Measurements from ENCODE around the gene WDR54. TPM values are rescaled to one million over a fixed set of nuclear protein-coding genes. Genes with fewer than 3 reads are reported as not detected.

WDR54 gene
- total and polyA plus RNA-seq, 4 donors: 15.4 to 42.3 (median 32.0) TPM

- no peaks in the 10 kb centered on the region for H3K27me3 ChIP-seq (ENCODE audit: control insufficient read depth in 3 of 3, insufficient read depth in 3 of 3, low read length in 2 of 3)
- no peak for ATAC-seq (ENCODE audit: insufficient read depth, low FRiP score)
- H3K9me3 ChIP-seq (ENCODE audit: control insufficient read depth in 4 of 4, insufficient read depth in 3 of 4, low read length in 3 of 4): no peaks in the 10 kb centered on the region
- no peak for TF ChIP-seq CTCF (IDR thresholded peaks at IDR 0.05; ENCODE audit: control extremely low read depth, extremely low read depth)
- H3K36me3 ChIP-seq (ENCODE audit: control insufficient read depth in 4 of 4, insufficient read depth in 4 of 4, low read length in 4 of 4): peaks cover 14 to 38% (median 28%) of the 10 kb centered on the region in 4 donors
- H3K27ac ChIP-seq (ENCODE audit: low read depth in 1 of 2, low read length in 1 of 2): no peak overlapping the region
- H3K4me1 ChIP-seq (ENCODE audit: control insufficient read depth in 5 of 5, insufficient read depth in 5 of 5, low read length in 5 of 5): peaks cover 0 to 4% (median 0%) of the 10 kb centered on the region in 5 donors
- no peak overlapping the region for H3K4me3 ChIP-seq
- no peak for DNase-seq
- 85 to 88% methylated on average over 14 of the region's 14 CpGs for WGBS, 2 donors
- no peak overlapping the region for H3K9ac ChIP-seq (ENCODE audit: insufficient read depth in 1 of 2, low read length in 2 of 2)
These were observed 4.7 kb downstream of the WDR54 start for GRCh38 chr2:74426181-74426758.

DNA sequence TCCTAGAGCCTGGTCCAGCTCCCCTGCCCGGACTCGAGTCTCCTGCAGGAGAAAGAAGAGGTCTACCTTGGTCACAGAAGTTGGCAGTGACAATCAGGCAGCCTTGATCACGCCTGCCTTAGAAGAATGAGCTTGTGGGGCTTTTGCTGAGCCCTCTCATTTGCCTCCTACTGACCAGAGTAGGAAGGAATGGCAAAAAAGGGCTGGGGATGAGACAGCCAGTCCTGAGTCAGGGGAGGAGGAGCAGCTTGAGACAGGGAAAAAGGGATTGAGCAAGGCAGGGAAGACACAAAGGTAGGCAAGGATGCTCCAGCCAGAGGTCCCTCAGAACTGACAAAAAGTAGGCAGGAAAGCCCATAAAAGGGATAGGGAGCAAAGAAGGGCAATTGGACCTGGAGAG lies 6.0 kb downstream of the WDR54 start:
- Histone ChIP-seq H3K27ac (ENCODE audit: low read depth in 1 of 2, low read length in 1 of 2) (no peak overlapping the region), H3K36me3 (ENCODE audit: control insufficient read depth in 4 of 4, insufficient read depth in 4 of 4, low read length in 4 of 4) (peaks cover 20 to 44% (median 39%) of the 10 kb centered on the region in 4 donors), H3K4me1 (ENCODE audit: control insufficient read depth in 5 of 5, insufficient read depth in 5 of 5, low read length in 5 of 5) (no peaks in the 10 kb centered on the region), H3K27me3 (ENCODE audit: control insufficient read depth in 3 of 3, insufficient read depth in 3 of 3, low read length in 2 of 3) (no peaks in the 10 kb centered on the region), H3K4me3 (no peak overlapping the region), H3K9me3 (ENCODE audit: control insufficient read depth in 4 of 4, insufficient read depth in 3 of 4, low read length in 3 of 4) (no peaks in the 10 kb centered on the region), H3K9ac (ENCODE audit: insufficient read depth in 1 of 2, low read length in 2 of 2) (no peak overlapping the region)
- ATAC-seq (ENCODE audit: insufficient read depth, low FRiP score) (no peak), DNase-seq (no peak)
- WGBS, 2 donors: 88 to 89% methylated on average over 3 of the region's 3 CpGs
- TF ChIP-seq CTCF (IDR thresholded peaks at IDR 0.05; ENCODE audit: control extremely low read depth, extremely low read depth): no peak

- Histone ChIP-seq H3K36me3 (ENCODE audit: control insufficient read depth in 4 of 4, insufficient read depth in 4 of 4, low read length in 4 of 4) (peaks cover 20 to 45% (median 39%) of the 10 kb centered on the region in 4 donors), H3K4me1 (ENCODE audit: control insufficient read depth in 5 of 5, insufficient read depth in 5 of 5, low read length in 5 of 5) (no peaks in the 10 kb centered on the region), H3K27me3 (ENCODE audit: control insufficient read depth in 3 of 3, insufficient read depth in 3 of 3, low read length in 2 of 3) (no peaks in the 10 kb centered on the region), H3K4me3 (no peak overlapping the region), H3K27ac (ENCODE audit: low read depth in 1 of 2, low read length in 1 of 2) (no peak overlapping the region), H3K9me3 (ENCODE audit: control insufficient read depth in 4 of 4, insufficient read depth in 3 of 4, low read length in 3 of 4) (no peaks in the 10 kb centered on the region), H3K9ac (ENCODE audit: insufficient read depth in 1 of 2, low read length in 2 of 2) (no peak overlapping the region)
- 91 to 92% methylated on average over 5 of the region's 5 CpGs for WGBS, 2 donors
- no peak for DNase-seq
- no peak for TF ChIP-seq CTCF (IDR thresholded peaks at IDR 0.05; ENCODE audit: control extremely low read depth, extremely low read depth)
- ATAC-seq (ENCODE audit: insufficient read depth, low FRiP score): no peak
These were observed 7.1 kb downstream of the WDR54 start for GRCh38 chr2:74428675-74429074.
